Vagina (tissue), 2 donors: ENCODE measurements around the gene CPVL. TPM values are rescaled to one million over a fixed set of nuclear protein-coding genes. Genes with fewer than 3 reads are reported as not detected.

ENCODE experiments used
- DNase-seq, 2 donors: peaks; one replicate each; pipeline ENCODE4 v3.0.0-alpha.2; 2017; ENCODE audit errors: extremely low spot score in 2 of 2
- H3K27ac ChIP-seq: fragments of 200-600 bp; sonication (generic); one replicate; pipeline ENCODE4 v1.5.1; 2019
- H3K27me3 ChIP-seq: fragments of 200-600 bp; sonication (generic); one replicate; pipeline ENCODE4 v1.5.1; 2019
- H3K36me3 ChIP-seq, 2 donors: fragments of 200-600 bp; sonication (generic); one replicate each; pipeline ENCODE4 v1.5.1; 2017 to 2019
- H3K4me1 ChIP-seq: fragments of 200-600 bp; sonication (generic); one replicate; pipeline ENCODE4 v1.5.1; 2019
- H3K4me3 ChIP-seq, 2 donors: fragments of 200-600 bp; sonication (generic); 1 replicate in 1 of 2; 2 replicates in 1 of 2; pipeline ENCODE4 v1.5.1; 2016 to 2019
- H3K9me3 ChIP-seq: fragments of 200-600 bp; sonication (generic); one replicate; pipeline ENCODE4 v1.5.1; 2019
- POLR2A ChIP-seq, 2 donors: fragments of 450-650 bp; IDR thresholded peaks; one replicate each; pipeline ENCODE4 v1.6.1; 2017; ENCODE audit warnings: antibody characterized with exemption in 2 of 2, mild to moderate bottlenecking in 2 of 2, moderate library complexity in 2 of 2
- POLR2AphosphoS5 ChIP-seq, 2 donors: sonication (generic); formaldehyde crosslinking; IDR thresholded peaks; one replicate each; pipeline ENCODE4 v1.9.0; 2017; ENCODE audit warnings: antibody characterized with exemption in 2 of 2, mild to moderate bottlenecking in 2 of 2, low read depth in 1 of 2; ENCODE audit not compliant: insufficient read depth in 1 of 2
- intact Hi-C: fragments of 100-400 bp; cut with DNase I; formaldehyde crosslinking; loops from one replicate; pipeline ENCODE4 v1.15.1; 2023
- total RNA-seq: library from RNA; depleted of rRNA; stranded (reverse); fragments of >200 nt; gene quantifications from one replicate; pipeline ENCODE4 v1.2.3, GENCODE V29; 2016
- TF ChIP-seq, protein P1 (sequence below), 3 experiments: fragments of 450-650 bp in 2 of 3; fragments of 200-600 bp in 1 of 3; sonication (generic) in 1 of 3; IDR thresholded peaks; one replicate each; pipeline ENCODE4 v1.5.1; 2017 to 2019; ENCODE audit warnings: antibody characterized with exemption in 3 of 3, mild to moderate bottlenecking in 2 of 3, moderate library complexity in 2 of 3

Gene CPVL
- total RNA-seq, 1 donor from 2014 or later = 9.6 TPM

DNA sequence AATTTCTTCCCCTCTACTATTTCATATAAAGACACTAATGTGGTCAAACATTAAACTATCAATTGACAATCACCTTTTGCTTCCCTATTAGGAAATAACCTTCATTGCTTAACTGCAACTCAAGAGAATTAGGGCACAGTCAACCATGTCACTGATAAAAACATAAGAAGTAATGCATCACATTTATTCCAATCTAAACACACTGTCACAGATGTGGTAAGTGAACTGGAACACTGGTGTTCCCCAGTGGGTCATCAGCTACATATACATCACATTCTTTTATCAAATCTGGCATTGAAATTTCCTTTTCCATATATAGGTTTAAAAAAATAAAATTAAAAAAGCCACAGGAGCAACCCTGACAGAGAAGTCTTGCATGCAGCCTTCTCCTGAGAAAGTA is 191.9 kb downstream of the CPVL start:
- intact Hi-C loops = loop anchor here (10.0 kb wide), 2 partner anchors 60 to 150 kb away; no protein-coding TSS in a partner anchor
- H3K4me3 ChIP-seq = no peak overlapping the region
- no peaks in the 10 kb centered on the region for H3K27me3 ChIP-seq
- H3K27ac ChIP-seq = no peak overlapping the region
- H3K36me3 ChIP-seq = no peaks in the 10 kb centered on the region
- no peak for TF ChIP-seq POLR2A (IDR thresholded peaks at IDR 0.05)
- TF ChIP-seq, protein P1, sequence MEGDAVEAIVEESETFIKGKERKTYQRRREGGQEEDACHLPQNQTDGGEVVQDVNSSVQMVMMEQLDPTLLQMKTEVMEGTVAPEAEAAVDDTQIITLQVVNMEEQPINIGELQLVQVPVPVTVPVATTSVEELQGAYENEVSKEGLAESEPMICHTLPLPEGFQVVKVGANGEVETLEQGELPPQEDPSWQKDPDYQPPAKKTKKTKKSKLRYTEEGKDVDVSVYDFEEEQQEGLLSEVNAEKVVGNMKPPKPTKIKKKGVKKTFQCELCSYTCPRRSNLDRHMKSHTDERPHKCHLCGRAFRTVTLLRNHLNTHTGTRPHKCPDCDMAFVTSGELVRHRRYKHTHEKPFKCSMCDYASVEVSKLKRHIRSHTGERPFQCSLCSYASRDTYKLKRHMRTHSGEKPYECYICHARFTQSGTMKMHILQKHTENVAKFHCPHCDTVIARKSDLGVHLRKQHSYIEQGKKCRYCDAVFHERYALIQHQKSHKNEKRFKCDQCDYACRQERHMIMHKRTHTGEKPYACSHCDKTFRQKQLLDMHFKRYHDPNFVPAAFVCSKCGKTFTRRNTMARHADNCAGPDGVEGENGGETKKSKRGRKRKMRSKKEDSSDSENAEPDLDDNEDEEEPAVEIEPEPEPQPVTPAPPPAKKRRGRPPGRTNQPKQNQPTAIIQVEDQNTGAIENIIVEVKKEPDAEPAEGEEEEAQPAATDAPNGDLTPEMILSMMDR (IDR thresholded peaks at IDR 0.05) = no peak
- DNase-seq = peak in 1 of 2 donors; percentile 22
- peaks cover 56% of the 10 kb centered on the region for H3K4me1 ChIP-seq
- H3K9me3 ChIP-seq = no peaks in the 10 kb centered on the region

DNA sequence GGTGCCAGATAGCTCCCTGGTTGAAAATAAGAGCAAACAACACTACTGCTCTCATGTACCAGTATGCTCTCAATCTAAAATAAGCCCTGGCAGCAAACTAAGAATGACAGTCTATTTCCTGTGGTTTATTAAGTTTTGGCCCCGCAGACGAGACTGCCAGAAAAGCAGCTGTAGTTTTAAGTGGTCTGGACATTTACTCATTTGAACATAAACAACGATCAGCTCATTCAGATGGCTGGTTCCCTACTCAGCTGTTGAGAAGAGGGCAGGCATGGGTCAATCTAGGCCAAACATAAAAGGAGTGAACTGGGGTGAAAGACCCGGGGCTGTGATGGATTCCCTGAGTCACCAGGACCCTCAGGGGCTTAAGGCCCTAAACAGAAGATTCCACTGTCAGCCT is 192.7 kb downstream of the CPVL start:
- H3K27ac ChIP-seq = no peak overlapping the region

More for the DNA sequence above, 192.7 kb downstream of the CPVL start:
- no peaks in the 10 kb centered on the region for H3K27me3 ChIP-seq
- H3K4me3 ChIP-seq = no peak overlapping the region
- H3K36me3 ChIP-seq = no peaks in the 10 kb centered on the region
- intact Hi-C loops = loop anchor here (10.0 kb wide), 2 partner anchors 61 to 151 kb away; no protein-coding TSS in a partner anchor
- H3K9me3 ChIP-seq = no peaks in the 10 kb centered on the region
- peaks cover 52% of the 10 kb centered on the region for H3K4me1 ChIP-seq
- DNase-seq = peak in 1 of 2 donors; percentile 62
- TF ChIP-seq POLR2AphosphoS5 (IDR thresholded peaks at IDR 0.05; ENCODE audit: insufficient read depth in 1 of 2, low read depth in 1 of 2) = no peak
- TF ChIP-seq, protein P1 (IDR thresholded peaks at IDR 0.05) = no peak
- no peak for TF ChIP-seq POLR2A (IDR thresholded peaks at IDR 0.05)

Other genes with a start within 250 kb of the CPVL start
- 11.0 TPM for gene TRIL, start 188.2 kb downstream of the CPVL start, total RNA-seq
- gene CHN2, start 48.2 kb upstream of the CPVL start, total RNA-seq = 11.0 TPM